Mononuclear cell (primary cell): Measurements from ENCODE around the gene LRMDA. TPM values are rescaled to one million over a fixed set of nuclear protein-coding genes. Genes with fewer than 3 reads are reported as not detected.

Source experiments
- H3K27me3 ChIP-seq: 2 replicates; pipeline ENCODE4 v1.6.0; 2011; ENCODE audit warnings: low read length, control low read depth; ENCODE audit not compliant: insufficient read depth
- H3K4me1 ChIP-seq: 2 replicates; pipeline ENCODE4 v1.5.1; 2011; ENCODE audit warnings: mild to moderate bottlenecking, low read length, control low read depth; ENCODE audit not compliant: insufficient read depth
- H3K4me3 ChIP-seq: 2 replicates; pipeline ENCODE4 v1.5.1; 2011; ENCODE audit warnings: mild to moderate bottlenecking, low read length, moderate library complexity
- H3K9me3 ChIP-seq: 2 replicates; pipeline ENCODE4 v1.5.1; 2011; ENCODE audit warnings: low read depth, mild to moderate bottlenecking, control low read depth, low read length
- total RNA-seq: library from RNA; depleted of rRNA; stranded (reverse); fragments of >200 nt; gene quantifications from one replicate; pipeline ENCODE4 v1.2.3, GENCODE V29; 2012

The LRMDA gene
- total RNA-seq, 1 donor: 7.6 TPM

DNA sequence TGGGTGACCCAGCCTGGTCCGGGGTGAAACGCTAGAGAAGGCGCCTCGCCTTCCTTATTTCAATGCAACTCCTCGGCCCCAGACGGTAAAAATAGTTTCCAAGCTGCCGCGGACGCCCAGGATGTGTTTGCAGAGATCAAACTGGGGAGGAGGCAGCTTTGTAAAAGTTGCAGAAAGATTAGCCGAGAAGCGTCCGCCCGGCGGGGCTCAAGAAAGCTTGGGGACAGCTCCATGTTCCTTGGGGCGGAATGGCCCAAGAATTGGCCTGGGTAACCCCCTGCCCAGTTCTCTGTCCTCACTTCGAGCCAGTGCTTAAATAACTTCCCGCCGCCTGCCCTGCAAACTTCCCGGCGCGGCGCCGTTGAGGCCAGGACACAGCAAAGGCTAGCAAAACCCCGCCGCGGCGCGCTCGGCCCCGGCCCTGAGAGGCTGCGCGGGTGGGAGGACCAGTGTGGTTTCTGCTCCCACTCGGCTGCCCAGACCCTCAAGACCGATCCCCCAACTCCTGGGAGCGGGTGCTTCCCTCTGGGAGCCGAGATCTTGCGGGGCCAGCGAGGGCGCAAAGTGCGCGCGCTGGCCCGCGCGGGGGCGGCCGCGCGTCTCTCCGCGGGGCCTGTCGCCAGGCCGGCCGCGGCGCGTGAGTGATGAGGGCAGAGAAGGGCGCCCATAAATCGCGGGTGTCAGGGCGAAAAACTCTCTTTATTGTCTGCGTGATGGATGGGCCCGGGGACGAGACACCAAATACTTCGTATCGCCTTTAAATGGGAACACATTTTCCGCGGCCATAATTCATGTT is 23.5 kb upstream of the LRMDA start:
- Histone ChIP-seq H3K9me3 (no peaks in the 10 kb centered on the region), H3K4me1 (peaks cover 50% of the 10 kb centered on the region), H3K27me3 (peaks cover 76% of the 10 kb centered on the region), H3K4me3 (peak overlapping the region; percentile 55)

DNA sequence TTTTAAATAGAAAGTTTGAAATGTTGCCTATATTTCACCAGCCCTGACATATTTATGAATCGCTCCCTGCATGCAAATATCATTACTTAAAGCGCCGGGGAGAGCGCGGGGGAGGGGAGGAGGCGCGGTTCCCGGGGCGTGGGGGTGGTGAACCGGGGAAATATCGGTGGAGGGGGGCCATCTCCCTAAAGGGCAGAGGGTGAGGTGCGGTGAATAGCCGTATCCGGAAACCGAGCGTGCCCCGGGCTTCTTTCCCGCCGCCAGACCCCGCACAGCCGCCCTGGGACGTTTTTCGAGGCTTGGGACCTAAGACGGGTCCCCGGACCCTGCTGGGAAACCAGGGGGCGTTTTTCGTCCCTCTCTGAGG is 22.9 kb upstream of the LRMDA start:
- Histone ChIP-seq H3K27me3 (peaks cover 70% of the 10 kb centered on the region), H3K9me3 (no peaks in the 10 kb centered on the region), H3K4me1 (peaks cover 44% of the 10 kb centered on the region), H3K4me3 (peak overlapping the region; percentile 55)

DNA sequence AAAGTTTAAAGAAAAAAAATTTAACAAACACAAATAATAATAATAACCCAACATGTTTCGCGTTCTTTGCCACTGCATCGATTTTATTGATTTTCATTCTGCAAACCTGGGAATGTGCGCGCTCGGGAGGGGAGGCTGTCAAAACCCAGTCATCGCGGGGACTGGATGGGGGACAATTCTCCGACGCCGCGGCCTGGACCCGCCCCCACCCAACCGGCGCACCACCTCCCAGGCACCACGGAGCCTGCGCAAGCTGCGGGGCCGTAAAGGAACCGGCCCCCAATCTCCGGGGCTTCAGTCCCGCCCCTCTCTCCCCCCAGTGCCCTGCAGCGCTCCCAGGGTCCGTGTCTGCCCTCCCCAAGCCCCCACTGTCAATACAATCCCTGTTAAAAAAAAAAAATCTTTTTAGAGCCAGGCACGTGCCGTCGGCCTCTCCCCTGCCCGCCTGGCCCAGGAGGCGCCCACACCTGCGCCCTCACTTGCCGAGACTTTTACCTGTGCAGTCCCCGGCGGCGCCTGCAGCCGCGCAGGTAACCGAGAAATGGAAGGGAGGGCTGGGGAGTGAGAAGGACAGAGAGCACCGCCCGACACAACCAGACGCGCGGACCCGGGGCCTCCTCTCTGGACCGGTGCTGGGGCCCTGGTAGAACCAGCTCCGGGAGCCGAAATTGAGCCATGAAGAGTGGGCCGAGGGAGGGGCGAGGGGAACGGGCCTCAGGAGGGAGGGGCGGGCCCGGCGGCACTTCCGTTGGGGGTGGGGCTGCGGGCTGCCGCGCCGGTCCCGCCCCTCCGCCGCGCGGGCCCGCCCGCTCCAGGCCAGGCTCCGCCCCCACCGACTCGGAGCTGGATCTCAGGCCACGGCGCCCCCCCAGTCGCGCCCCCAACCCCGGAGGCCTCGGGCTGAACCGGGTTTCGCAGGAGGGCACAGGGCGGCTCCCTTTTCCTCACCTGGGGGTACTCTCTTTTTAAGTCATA is 22.2 kb upstream of the LRMDA start:
- Histone ChIP-seq H3K27me3 (peaks cover 63% of the 10 kb centered on the region), H3K9me3 (no peaks in the 10 kb centered on the region), H3K4me1 (peaks cover 37% of the 10 kb centered on the region), H3K4me3 (peak overlapping the region; percentile 55)

DNA sequence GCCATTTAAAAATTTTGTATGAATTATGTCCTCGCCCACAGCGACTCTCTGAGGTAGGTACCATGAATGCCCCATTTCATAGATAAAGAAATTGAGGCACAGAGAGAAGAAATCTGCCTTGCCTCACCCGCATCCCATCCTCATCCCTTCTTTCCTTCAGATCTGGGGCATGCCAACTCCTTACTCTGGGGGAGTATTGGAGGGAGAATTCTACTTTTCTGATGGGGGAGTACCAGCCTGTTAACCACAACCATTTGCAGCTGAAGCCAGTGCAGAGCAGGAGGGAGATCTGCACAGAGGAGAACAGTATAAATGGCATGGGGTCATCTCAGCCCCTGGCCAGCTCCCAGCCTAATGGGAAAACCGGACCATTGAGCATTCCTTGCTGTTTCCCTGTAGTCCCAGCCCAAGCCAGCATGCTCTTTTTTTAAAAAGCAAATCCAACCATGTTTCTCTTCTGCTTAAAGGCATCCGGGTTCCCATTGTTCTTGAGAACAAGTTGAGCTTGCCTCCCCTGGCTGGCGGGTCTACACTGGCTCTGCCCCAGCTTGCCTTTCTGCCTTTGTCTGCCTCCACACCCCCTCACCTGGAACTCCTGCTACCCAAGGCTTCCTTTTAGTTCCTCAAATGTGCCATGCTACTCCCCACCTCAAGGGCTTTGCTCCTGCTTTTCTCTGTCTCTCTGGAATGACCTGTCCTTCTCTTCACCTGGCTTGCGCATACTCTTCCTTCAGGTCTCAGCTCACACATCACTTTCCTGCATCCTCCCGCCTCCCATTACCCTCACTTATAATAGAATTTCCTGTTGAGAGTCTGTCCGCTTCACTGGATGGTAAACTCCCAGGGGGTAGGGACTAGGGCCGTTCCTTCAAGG is 21.1 kb upstream of the LRMDA start:
- peaks cover 52% of the 10 kb centered on the region for H3K27me3 ChIP-seq

DNA sequence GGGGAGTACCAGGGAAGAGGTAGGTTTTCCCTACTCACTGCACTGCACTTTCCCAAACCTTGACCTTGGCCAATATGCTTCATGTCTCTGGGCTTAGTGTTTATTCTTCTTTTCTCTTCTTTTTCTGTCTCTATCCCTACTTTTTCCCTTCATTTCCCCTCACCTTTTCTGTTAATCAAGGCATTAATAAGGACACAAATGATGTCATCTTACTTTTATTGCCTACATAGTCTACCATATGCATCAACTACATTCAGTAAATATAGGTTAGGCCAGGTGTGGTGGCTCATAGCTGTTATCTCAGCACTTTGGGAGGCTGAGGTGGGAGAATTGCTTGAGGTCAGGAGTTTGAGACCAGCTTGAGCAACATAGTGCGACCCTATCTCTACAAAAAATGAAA is 16.9 kb upstream of the LRMDA start:
- Histone ChIP-seq H3K4me1 (no peaks in the 10 kb centered on the region), H3K4me3 (no peak overlapping the region), H3K9me3 (no peaks in the 10 kb centered on the region), H3K27me3 (peaks cover 19% of the 10 kb centered on the region)

More for the DNA sequence above, 21.1 kb upstream of the LRMDA start:
- peaks cover 25% of the 10 kb centered on the region for H3K4me1 ChIP-seq
- no peak overlapping the region for H3K4me3 ChIP-seq
- no peaks in the 10 kb centered on the region for H3K9me3 ChIP-seq

DNA sequence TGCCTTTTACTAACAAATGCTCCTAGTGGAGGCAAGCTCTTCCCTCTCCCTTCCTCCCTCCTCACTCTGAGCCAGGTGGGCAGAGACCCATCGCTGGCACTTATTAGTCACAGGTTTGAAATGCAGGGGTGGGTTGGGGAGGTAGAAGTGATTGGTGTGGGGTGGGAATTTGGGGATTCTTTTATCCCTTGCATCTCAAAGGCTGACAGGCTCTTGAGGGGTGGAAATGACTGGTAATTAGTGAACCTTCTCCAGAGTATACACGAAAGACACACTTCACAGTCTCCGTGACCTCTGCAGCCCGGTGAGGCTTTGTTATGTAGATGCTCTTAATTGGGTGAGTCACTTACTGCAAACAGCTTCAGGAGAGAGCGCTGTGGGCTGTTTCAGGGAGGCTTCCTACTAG is 13.9 kb upstream of the LRMDA start:
- no peak overlapping the region for H3K4me3 ChIP-seq

DNA sequence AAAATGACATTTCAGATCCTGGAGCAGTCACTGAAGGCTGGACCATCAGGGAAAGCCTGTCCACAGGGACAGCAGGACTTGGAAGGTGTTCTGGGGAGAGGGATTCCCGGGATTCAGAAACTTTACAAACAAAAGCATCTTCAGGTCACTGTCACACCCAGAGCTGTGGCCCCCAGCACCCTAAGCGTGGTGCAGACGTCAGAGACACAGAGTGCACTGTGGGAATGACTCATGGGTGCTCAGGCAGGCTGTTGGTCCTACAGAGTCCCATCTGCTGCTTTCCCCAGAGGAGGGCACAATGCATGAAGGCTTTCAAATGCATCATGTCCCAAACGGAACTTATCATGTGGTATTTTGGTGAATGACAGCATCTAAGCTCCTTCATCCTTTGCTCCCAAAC is 13.1 kb upstream of the LRMDA start:
- no peaks in the 10 kb centered on the region for H3K9me3 ChIP-seq
- no peaks in the 10 kb centered on the region for H3K27me3 ChIP-seq
- H3K4me3 ChIP-seq: no peak overlapping the region
- no peaks in the 10 kb centered on the region for H3K4me1 ChIP-seq

More for the DNA sequence above, 13.9 kb upstream of the LRMDA start:
- peaks cover 1% of the 10 kb centered on the region for H3K27me3 ChIP-seq
- H3K4me1 ChIP-seq: no peaks in the 10 kb centered on the region
- H3K9me3 ChIP-seq: no peaks in the 10 kb centered on the region

DNA sequence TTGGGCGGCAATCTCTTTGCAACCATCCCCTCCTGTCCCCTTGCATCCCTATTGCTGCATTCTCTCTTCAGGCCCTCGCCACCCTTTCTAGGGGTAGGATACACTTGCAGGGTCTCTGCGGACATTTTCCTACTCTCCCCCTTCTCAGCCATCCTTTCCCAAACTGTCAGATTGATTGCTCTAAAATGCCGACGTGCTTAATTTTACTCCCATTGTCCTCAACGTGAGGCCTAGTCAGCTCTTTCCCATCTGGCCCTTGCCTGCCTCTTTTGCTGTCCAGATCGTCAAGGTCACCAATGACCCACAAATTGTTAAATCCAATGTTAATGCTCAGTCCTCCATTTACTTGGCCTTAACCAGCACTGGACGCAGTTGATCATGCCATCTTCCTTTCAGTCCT is 12.7 kb upstream of the LRMDA start:
- Histone ChIP-seq H3K9me3 (no peaks in the 10 kb centered on the region), H3K4me1 (no peaks in the 10 kb centered on the region), H3K27me3 (no peaks in the 10 kb centered on the region), H3K4me3 (no peak overlapping the region)

DNA sequence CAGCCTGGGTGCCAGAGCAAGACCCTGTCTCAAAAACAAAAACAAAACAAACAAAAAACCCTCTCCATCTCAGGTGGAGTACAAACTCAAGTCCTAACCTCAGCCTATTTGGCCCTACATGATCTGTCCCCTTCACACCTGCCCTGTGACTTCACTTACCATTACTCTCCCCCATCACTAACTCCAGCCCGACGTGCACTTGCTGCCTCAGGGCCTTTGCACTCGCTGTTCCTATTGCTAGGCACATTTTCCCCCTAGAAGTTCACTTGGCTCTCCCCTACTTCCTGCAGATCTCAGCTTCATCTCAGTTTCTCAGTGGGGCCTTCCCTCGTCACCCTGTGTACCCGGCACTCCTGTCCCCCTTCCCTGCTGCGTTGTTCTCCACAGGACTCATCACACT is 8.5 kb upstream of the LRMDA start:
- H3K4me3 ChIP-seq: no peak overlapping the region
- H3K27me3 ChIP-seq: no peaks in the 10 kb centered on the region
- no peaks in the 10 kb centered on the region for H3K9me3 ChIP-seq
- peaks cover 10% of the 10 kb centered on the region for H3K4me1 ChIP-seq

DNA sequence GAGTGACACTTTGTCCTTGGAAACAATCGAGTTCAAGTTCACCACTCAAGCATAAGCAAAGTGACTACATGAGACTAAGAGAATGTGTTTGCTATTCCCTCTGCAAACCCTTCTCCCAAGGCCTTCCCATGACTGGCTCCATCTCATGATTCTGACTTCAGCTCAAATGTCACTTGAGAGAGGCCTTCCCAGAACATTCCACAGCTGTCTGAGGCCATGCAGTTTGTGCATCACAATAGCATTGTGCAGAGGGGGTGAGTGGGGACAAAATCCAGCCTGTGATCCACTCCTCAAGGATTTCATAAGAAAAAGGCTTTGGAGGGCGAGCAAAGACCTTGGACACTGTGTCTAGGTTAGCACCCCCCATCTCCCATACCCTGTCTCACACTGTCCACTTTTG is 6.9 kb upstream of the LRMDA start:
- Histone ChIP-seq H3K9me3 (no peaks in the 10 kb centered on the region), H3K4me1 (peaks cover 27% of the 10 kb centered on the region), H3K27me3 (no peaks in the 10 kb centered on the region), H3K4me3 (no peak overlapping the region)

DNA sequence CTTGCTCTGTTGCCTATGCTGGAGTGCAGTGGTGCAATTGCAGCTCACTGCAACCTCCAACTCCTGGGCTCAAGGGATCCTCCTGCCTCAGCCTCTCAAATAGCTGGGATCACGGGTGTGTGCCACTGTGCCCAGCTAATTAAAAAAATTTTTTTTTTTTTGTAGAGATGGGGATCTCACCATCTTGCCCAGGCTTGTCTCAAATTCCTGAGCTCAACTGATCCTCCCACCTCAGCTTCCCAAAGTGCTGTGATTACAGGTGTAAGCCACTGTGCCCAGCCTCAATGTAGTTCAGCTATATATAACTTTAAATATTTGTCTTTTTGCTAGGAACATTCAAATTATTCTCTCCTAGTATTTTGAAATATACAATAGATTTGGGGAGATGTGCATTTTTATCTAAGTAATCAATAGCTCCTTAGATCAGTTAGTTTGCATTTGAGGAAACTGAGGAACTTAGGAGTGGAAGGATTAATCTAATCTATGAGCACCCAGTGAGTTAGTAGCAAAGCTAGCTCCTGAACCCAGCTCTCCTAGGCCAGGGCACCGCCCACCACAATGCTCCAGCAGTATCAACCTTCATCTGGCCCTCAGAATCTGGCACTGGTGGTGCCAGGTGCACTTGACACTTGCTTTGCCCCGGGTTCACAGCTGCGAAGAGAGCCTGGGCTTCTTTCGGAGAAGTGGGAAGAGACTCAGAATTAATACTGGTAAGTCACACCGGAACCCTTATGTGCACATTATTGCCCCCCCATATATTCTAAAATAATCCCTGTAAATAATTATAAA is 5.9 kb upstream of the LRMDA start:
- no peak overlapping the region for H3K4me3 ChIP-seq
- no peaks in the 10 kb centered on the region for H3K9me3 ChIP-seq
- peaks cover 36% of the 10 kb centered on the region for H3K4me1 ChIP-seq
- no peaks in the 10 kb centered on the region for H3K27me3 ChIP-seq

DNA sequence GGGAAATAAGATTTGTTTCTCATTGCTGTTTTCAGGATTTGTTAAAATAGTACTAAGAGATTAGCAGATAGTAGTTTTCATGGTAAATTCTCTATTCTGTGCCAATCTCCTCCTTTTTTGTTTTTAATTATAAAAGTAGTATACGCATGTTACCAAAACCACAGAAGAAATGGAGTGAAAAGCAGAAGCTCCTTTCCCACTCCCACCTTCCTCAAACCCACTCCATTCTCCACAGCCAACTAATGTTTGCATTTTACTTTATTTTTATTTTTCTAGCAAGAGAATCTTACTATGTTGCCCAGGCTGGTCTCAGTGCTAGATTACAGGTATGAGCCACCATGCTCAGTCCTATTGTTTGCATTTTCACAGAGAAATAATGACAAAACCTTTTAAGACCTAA is 4.5 kb upstream of the LRMDA start:
- Histone ChIP-seq H3K4me1 (peaks cover 45% of the 10 kb centered on the region), H3K27me3 (no peaks in the 10 kb centered on the region), H3K4me3 (no peak overlapping the region), H3K9me3 (no peaks in the 10 kb centered on the region)

DNA sequence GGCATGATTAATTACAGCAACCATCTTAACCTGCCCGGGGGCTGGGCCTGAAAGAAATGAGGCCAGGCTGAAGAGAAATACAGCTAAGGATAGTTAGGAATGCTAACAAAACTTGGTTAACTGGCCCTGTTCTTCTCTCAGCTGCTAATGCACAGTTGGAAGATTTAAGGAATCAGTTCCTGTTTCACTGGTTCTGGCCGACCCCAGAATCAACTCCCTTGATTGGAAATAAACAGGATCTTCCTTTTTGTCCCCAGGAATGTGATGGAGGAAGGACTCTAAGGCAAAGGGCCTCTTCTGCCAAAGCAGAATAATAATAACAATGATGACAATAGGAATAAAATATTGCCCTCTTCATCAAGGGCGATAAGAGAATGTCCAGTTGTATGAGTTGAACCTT is 3.5 kb upstream of the LRMDA start:
- Histone ChIP-seq H3K4me1 (peaks cover 55% of the 10 kb centered on the region), H3K9me3 (no peaks in the 10 kb centered on the region), H3K4me3 (no peak overlapping the region), H3K27me3 (no peaks in the 10 kb centered on the region)
